HEK293T (cell line): ENCODE measurements around the gene DENND6A.
A peak's percentile ranks its signal among the peaks of the same experiment; 100 is the strongest.

Experiments
- CTCF ChIA-PET: fragments of 350-600 bp; formaldehyde crosslinking; extraction: SDS; loops from one replicate; lab custom pipeline; 2021; ENCODE audit warnings: antibody characterized with exemption, inconsistent platforms; lab: Yijun Ruan, JAX
- POLR2A ChIA-PET: fragments of 350-600 bp; formaldehyde crosslinking; extraction: SDS; loops from one replicate; lab custom pipeline; 2020; ENCODE audit warnings: antibody characterized with exemption, inconsistent platforms; lab: Yijun Ruan, JAX
- DNase-seq: peaks from one replicate; pipeline ENCODE4 v3.0.0; 2012; ENCODE audit warnings: mixed read lengths; ENCODE audit errors: extremely low spot score
- ARNT ChIP-seq: fragments of 450-650 bp; IDR thresholded peaks from 2 replicates; pipeline ENCODE4 v1.6.1; 2017; ENCODE audit warnings: mild to moderate bottlenecking
- BHLHE40 ChIP-seq: fragments of 450-650 bp; IDR thresholded peaks from 2 replicates; pipeline ENCODE4 v1.6.1; 2016; ENCODE audit warnings: mild to moderate bottlenecking, moderate library complexity, borderline replicate concordance
- CTBP1 ChIP-seq: fragments of 450-650 bp; IDR thresholded peaks from 2 replicates; pipeline ENCODE4 v1.6.1; 2016; ENCODE audit warnings: borderline replicate concordance
- ELF4 ChIP-seq: fragments of 450-650 bp; IDR thresholded peaks from 2 replicates; pipeline ENCODE4 v1.6.1; 2017; ENCODE audit warnings: antibody characterized with exemption
- FOXA1 ChIP-seq: fragments of 450-650 bp; IDR thresholded peaks from 2 replicates; pipeline ENCODE4 v1.6.1; 2016; ENCODE audit warnings: mild to moderate bottlenecking
- FOXK2 ChIP-seq: fragments of 450-650 bp; IDR thresholded peaks from 2 replicates; pipeline ENCODE4 v1.6.1; 2016; ENCODE audit warnings: mild to moderate bottlenecking
- FOXM1 ChIP-seq: fragments of 450-650 bp; IDR thresholded peaks from 2 replicates; pipeline ENCODE4 v1.6.1; 2017; ENCODE audit warnings: mild to moderate bottlenecking, borderline replicate concordance
- HDGF ChIP-seq: fragments of 450-650 bp; IDR thresholded peaks from 2 replicates; pipeline ENCODE4 v1.6.1; 2017; ENCODE audit warnings: antibody characterized with exemption, borderline replicate concordance
- L3MBTL2 ChIP-seq: fragments of 450-650 bp; conservative IDR thresholded peaks from 2 replicates; pipeline ENCODE4 v1.6.1; 2016; ENCODE audit warnings: mild to moderate bottlenecking
- LEF1 ChIP-seq: fragments of 450-650 bp; IDR thresholded peaks from 2 replicates; pipeline ENCODE4 v1.6.1; 2017; ENCODE audit warnings: mild to moderate bottlenecking, borderline replicate concordance
- NFRKB ChIP-seq: fragments of 450-650 bp; IDR thresholded peaks from 2 replicates; pipeline ENCODE4 v1.6.1; 2016; ENCODE audit warnings: mild to moderate bottlenecking, moderate library complexity
- SP1 ChIP-seq: fragments of 450-650 bp; IDR thresholded peaks from 2 replicates; pipeline ENCODE4 v1.6.1; 2017
- SUZ12 ChIP-seq: fragments of 450-650 bp; IDR thresholded peaks from 2 replicates; pipeline ENCODE4 v1.6.1; 2016; ENCODE audit warnings: mild to moderate bottlenecking
- TARDBP ChIP-seq: fragments of 450-650 bp; IDR thresholded peaks from 2 replicates; pipeline ENCODE4 v1.6.1; 2016
- ZNF384 ChIP-seq: fragments of 450-650 bp; IDR thresholded peaks from 2 replicates; pipeline ENCODE4 v1.6.1; 2016
- TF ChIP-seq, protein P1 (sequence below): fragments of 450-650 bp; IDR thresholded peaks from 2 replicates; pipeline ENCODE4 v1.6.1; 2016

The DENND6A gene, protein sequence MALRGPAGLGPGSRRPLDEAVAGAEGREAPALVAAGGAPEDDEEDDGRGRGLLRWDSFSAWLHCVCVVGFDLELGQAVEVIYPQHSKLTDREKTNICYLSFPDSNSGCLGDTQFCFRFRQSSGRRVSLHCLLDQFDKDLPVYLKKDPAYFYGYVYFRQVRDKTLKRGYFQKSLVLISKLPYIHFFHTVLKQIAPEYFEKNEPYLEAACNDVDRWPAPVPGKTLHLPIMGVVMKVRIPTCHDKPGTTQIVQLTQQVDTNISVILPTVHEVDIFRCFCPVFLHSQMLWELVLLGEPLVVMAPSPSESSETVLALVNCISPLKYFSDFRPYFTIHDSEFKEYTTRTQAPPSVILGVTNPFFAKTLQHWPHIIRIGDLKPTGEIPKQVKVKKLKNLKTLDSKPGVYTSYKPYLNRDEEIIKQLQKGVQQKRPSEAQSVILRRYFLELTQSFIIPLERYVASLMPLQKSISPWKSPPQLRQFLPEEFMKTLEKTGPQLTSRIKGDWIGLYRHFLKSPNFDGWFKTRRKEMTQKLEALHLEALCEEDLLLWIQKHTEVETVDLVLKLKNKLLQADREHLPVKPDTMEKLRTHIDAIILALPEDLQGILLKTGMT

DNA sequence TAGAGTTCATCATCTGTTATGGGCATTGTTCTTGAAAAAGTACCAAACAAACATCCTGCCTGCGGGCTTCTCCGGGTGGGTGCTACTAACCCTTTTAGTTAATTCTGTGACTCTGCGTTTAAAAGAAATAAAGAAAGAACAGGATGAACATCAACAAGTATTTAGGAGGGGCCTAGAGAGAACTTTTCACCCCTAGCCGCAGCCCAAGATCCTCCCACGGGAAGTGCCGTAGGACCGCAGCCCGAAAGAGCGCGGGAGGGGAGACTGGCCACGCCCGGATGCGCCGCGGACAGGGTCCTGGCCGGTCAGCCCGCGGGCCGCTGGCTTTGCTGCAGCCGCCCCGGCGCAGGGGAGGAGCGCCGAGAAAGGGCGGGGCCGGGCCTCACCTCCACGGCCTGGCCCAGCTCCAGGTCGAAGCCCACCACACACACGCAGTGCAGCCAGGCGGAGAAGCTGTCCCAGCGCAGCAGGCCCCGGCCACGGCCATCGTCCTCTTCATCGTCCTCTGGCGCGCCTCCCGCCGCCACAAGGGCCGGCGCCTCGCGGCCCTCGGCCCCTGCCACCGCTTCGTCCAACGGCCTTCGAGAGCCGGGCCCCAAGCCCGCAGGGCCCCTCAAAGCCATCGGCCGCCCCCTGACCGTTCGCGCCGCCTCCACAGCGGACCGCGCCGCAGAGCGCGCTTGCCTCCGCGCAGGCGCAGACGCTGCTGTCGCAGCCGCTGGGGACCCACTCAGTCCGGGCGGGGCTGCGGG, at the start of gene DENND6A:
Gene DENND6A (minus strand): TSS at position 682 of the 752 bp plus-strand sequence. CDS start 59 bp downstream, at position 623.
- TF ChIP-seq ELF4 = peak; percentile 23; the same call in 1 of the 2 replicates
- TF ChIP-seq, protein P1, sequence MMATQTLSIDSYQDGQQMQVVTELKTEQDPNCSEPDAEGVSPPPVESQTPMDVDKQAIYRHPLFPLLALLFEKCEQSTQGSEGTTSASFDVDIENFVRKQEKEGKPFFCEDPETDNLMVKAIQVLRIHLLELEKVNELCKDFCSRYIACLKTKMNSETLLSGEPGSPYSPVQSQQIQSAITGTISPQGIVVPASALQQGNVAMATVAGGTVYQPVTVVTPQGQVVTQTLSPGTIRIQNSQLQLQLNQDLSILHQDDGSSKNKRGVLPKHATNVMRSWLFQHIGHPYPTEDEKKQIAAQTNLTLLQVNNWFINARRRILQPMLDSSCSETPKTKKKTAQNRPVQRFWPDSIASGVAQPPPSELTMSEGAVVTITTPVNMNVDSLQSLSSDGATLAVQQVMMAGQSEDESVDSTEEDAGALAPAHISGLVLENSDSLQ = no peak
- TF ChIP-seq LEF1 = no peak
- TF ChIP-seq ZNF384 = no peak
- no peak for TF ChIP-seq NFRKB
- peak; percentile 26; the same call in 1 of the 2 replicates for TF ChIP-seq CTBP1
- TF ChIP-seq TARDBP = no peak
- TF ChIP-seq L3MBTL2 = no peak
- no peak for TF ChIP-seq BHLHE40
- TF ChIP-seq FOXK2 = no peak
- no peak for TF ChIP-seq FOXM1
- TF ChIP-seq SP1 = no peak
- TF ChIP-seq HDGF = peak; percentile 81; the same call in 1 of the 2 replicates
- no peak for TF ChIP-seq SUZ12
- TF ChIP-seq ARNT = no peak
- no peak for TF ChIP-seq FOXA1

DNA sequence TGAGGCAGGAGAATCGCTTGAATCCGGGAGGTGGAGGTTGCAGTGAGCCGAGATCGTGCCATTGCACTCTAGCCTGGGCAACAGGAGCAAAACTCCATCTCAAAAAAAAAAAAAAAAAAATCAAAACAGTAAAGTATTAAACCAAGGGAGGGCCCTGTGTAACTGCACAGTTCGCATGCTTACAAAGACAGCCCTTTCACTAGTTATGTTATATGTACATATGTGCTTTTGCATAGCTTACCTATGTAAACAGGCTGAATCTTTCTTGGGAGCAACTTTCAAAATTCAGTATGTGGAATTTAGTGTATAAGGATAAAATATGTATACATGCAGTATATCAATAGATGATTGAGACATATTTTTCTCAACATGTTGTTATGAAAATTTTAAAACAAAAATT, 47.1 kb upstream of the DENND6A start:
- no peak for DNase-seq
- ChIA-PET POLR2A (no interaction called here), CTCF (no interaction called here)
- TF ChIP-seq SUZ12 = no peak
- no peak for TF ChIP-seq ELF4
- no peak for TF ChIP-seq HDGF
- no peak for TF ChIP-seq FOXM1
- TF ChIP-seq ARNT = no peak
- TF ChIP-seq LEF1 = no peak
- no peak for TF ChIP-seq SP1
- TF ChIP-seq FOXK2 = no peak
- no peak for TF ChIP-seq L3MBTL2
- no peak for TF ChIP-seq CTBP1
- TF ChIP-seq FOXA1 = no peak
- TF ChIP-seq, protein P1 = no peak
- TF ChIP-seq NFRKB = no peak
- no peak for TF ChIP-seq ZNF384
- no peak for TF ChIP-seq TARDBP
- no peak for TF ChIP-seq BHLHE40

More for the DNA sequence above, at the start of gene DENND6A:
- ChIA-PET POLR2A (interaction anchor here (0.5 to 1.8 kb wide), 12 partner anchors 10 to 134 kb away, joined by 3 to 8 read pairs (median 4); partner anchors contain the start of genes ARF4 and SLMAP), CTCF (no interaction called here)
- peak; percentile 99 for DNase-seq

DNA sequence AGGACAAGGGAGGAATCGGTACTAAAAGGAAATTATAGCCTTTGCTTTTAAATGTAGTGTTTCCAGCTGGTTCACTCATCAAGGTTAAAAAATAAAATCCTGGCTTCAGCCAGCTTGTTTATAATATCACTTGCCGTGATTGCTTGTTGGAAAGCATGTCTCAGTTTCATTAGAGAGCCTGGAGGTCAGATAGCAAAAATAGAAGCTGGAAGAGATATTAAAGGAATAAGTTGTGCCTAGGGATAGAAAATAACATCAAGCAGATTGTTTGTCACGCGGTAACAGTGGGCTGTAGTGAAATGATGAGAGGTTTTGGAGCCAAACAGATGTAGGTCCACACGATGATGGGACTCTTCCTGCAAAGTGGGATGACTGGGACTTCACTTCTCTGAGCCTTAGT, 45.5 kb upstream of the DENND6A start:
- ChIA-PET CTCF (no interaction called here), POLR2A (no interaction called here)
- TF ChIP-seq SUZ12 (no peak), HDGF (no peak), ELF4 (no peak), FOXA1 (no peak), ARNT (no peak), LEF1 (no peak), NFRKB (no peak), FOXK2 (no peak), ZNF384 (no peak), SP1 (no peak), TARDBP (no peak), CTBP1 (no peak), L3MBTL2 (no peak), BHLHE40 (no peak)
- TF ChIP-seq, protein P1 = no peak
- no peak for DNase-seq

DNA sequence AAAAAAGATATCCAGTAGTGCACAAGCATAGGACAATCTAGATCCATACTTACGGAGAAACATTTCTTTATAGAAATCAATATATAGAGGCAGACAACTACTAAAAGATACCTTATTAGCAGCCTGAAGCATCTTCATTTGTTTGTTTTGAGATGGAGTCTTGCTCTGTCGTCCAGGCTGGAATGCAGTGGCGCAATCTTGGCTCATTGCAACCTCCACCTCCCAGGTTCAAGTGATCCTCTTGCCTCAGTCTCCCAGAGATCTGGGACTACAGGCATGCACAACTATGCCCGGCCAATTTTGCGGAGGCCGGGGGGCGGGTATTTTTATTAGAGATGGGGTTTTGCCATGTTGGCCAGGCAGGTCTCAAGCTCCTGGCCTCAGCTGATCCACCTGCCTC, 45.0 kb upstream of the DENND6A start:
- no peak for TF ChIP-seq SUZ12
- TF ChIP-seq TARDBP = no peak
- TF ChIP-seq FOXM1 = no peak
- no peak for TF ChIP-seq LEF1
- TF ChIP-seq L3MBTL2 = no peak
- TF ChIP-seq HDGF = no peak
- TF ChIP-seq BHLHE40 = no peak
- TF ChIP-seq ARNT = no peak
- no peak for TF ChIP-seq FOXA1
- no peak for TF ChIP-seq NFRKB
- no peak for TF ChIP-seq ELF4
- no peak for TF ChIP-seq FOXK2
- TF ChIP-seq, protein P1 = no peak
- no peak for TF ChIP-seq ZNF384
- no peak for TF ChIP-seq SP1
- no peak for TF ChIP-seq CTBP1
- CTCF ChIA-PET = no interaction called here
- DNase-seq = no peak
- POLR2A ChIA-PET = no interaction called here
